Cardiac muscle cell (in vitro differentiated cells and primary cell): ENCODE measurements around the gene NCS1. TPM values are rescaled to one million over a fixed set of nuclear protein-coding genes. Genes with fewer than 3 reads are reported as not detected.
A peak's percentile ranks its signal among the peaks of the same experiment; 100 is the strongest.

Experiments used
- DNase-seq, 2 donors: peaks; one replicate each; pipeline versions ENCODE4 v3.0.0 to v3.0.0-alpha.2; 2010 to 2017; ENCODE audit warnings: low read depth in 1 of 2, low spot score in 1 of 2
- H3K27ac ChIP-seq: fragments of 200-600 bp; sonication (generic); 2 replicates; pipeline ENCODE4 v1.5.1; 2016
- H3K27me3 ChIP-seq: fragments of 200-600 bp; sonication (generic); 2 replicates; pipeline ENCODE4 v1.6.0; 2016; ENCODE audit warnings: control low read depth
- H3K36me3 ChIP-seq: fragments of 200-600 bp; sonication (generic); 2 replicates; pipeline ENCODE4 v1.5.1; 2016; ENCODE audit warnings: control low read depth
- H3K4me1 ChIP-seq: fragments of 200-600 bp; sonication (generic); 2 replicates; pipeline ENCODE4 v1.8.1; 2017; ENCODE audit warnings: low read depth, mild to moderate bottlenecking, mixed run types
- H3K4me3 ChIP-seq: fragments of 200-600 bp; sonication (generic); 2 replicates; pipeline ENCODE4 v1.5.1; 2016; ENCODE audit warnings: mild to moderate bottlenecking
- H3K9me3 ChIP-seq: fragments of 200-600 bp; sonication (generic); 2 replicates; pipeline ENCODE4 v1.5.1; 2017; ENCODE audit warnings: low read depth, mild to moderate bottlenecking, control low read depth
- polyA plus RNA-seq: library from polyadenylated mRNA; unstranded; fragments of >200 nt; fragmentation: Nextera tagmentation; extraction: Ambion mirVana; gene quantifications from 2 replicates; pipeline ENCODE4 v1.2.1, GENCODE V29; 2016
- total RNA-seq: library from RNA; depleted of rRNA; stranded (reverse); fragments of >200 nt; gene quantifications from 2 replicates; pipeline ENCODE4 v1.2.3, GENCODE V29; 2016
- TF ChIP-seq, protein P1 (sequence below): IDR thresholded peaks from 2 replicates; pipeline ENCODE4 v1.5.1; 2012; ENCODE audit warnings: low read depth, mild to moderate bottlenecking, low read length

The NCS1 gene
- total and polyA plus RNA-seq, 2 experiments from 2014 or later: 48.3 to 55.7 TPM

DNA sequence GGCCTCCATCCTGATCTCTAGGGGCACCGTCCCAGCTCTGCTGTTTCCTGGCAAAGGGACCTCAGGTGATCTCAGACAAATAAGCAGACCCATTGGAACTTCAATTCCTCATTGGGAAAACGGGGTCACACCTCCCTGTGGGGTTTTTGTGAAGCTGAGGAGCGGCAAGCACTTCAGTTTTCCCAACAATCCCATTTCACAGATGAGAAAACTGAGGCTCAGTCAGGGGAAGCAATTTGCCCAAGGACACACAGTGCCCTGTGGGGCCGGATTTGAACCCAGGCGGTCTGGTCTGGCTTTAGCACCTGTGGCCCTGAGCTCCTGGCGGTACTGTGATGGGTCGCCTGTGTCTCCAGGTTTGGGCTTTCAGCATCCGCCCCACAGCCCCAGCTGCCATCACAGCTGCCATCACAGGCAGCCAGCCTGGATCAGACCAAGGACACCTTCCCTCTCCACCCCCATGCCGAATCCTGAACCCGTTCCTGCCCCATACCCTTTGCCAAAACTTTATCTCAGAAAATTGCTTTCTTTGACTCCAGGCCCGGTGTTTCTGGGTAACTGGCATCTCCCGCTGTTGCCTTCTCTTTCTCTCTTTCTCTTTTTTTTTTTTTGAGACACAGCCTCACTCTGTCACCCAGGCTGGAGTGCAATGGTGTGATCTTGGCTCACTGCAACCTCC, 26.4 kb downstream of the NCS1 start:
- Histone ChIP-seq H3K27ac (no peak overlapping the region), H3K36me3 (no peaks in the 10 kb centered on the region), H3K9me3 (no peaks in the 10 kb centered on the region), H3K4me1 (peaks cover 49% of the 10 kb centered on the region), H3K4me3 (no peak overlapping the region), H3K27me3 (no peaks in the 10 kb centered on the region)
- TF ChIP-seq, protein P1, sequence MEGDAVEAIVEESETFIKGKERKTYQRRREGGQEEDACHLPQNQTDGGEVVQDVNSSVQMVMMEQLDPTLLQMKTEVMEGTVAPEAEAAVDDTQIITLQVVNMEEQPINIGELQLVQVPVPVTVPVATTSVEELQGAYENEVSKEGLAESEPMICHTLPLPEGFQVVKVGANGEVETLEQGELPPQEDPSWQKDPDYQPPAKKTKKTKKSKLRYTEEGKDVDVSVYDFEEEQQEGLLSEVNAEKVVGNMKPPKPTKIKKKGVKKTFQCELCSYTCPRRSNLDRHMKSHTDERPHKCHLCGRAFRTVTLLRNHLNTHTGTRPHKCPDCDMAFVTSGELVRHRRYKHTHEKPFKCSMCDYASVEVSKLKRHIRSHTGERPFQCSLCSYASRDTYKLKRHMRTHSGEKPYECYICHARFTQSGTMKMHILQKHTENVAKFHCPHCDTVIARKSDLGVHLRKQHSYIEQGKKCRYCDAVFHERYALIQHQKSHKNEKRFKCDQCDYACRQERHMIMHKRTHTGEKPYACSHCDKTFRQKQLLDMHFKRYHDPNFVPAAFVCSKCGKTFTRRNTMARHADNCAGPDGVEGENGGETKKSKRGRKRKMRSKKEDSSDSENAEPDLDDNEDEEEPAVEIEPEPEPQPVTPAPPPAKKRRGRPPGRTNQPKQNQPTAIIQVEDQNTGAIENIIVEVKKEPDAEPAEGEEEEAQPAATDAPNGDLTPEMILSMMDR: no peak
- no peak for DNase-seq

DNA sequence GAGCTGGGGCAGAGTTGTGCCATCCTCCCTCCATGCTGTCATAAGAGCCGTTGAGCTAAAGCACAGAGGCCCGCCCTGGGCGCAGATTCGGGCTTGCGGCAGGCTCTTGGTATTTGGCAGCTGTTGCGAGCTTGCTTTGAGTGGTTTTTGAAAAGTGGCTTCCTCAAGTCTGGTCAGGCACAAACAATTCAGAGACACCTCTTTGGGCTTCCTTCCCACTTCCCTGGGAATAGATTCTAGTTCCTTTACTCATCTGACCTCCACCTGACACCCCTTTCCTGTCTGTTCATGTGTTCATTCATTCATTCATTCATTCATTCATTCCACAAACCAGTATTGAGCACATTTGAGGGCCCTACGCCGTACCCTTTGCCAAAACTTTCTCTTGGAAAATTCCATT, 27.4 kb downstream of the NCS1 start:
- Histone ChIP-seq H3K27ac (peak overlapping the region; percentile 44), H3K4me3 (no peak overlapping the region), H3K36me3 (no peaks in the 10 kb centered on the region), H3K9me3 (no peaks in the 10 kb centered on the region), H3K4me1 (peaks cover 39% of the 10 kb centered on the region), H3K27me3 (no peaks in the 10 kb centered on the region)
- no peak for DNase-seq
- TF ChIP-seq, protein P1: no peak

DNA sequence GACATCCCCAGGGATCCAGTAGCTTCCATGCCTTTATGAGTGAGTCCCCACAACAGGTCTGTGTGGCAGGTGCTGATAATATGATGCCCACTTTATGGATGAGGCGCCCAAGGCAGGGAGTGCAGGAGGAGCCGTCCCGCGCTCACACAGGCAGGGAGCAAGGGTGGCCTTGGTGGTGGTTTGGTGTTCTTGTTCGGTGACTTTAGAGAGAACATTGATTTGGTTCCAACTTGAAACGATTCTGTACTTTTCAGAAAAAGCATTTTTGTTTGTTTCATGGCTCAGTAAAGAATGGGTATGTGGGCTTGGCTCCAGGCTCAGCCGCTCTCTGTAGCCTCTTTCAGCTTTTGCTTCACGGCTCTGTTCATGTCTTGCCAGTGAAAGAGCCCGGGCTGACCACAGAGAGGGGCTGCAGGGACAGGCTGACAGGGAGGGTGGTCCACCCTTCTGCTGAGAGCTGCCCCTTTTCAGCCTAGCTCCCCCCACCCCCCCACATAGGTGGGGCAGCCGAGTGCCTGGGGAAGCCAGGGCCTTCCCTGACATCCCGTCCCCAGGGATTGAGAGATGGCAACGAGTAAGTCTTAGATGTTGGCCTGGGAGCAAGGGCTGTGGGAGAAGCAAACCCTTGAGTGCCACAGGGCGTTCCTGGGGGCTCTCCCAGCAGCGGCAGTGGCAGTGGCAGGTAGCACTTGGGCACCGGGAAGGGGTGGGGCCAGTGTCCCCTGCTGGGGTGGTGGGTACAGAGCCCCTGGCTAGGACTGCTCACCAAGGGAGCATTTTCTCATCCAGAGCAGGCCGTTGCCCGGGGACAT, 28.0 kb downstream of the NCS1 start:
- no peaks in the 10 kb centered on the region for H3K36me3 ChIP-seq
- H3K9me3 ChIP-seq: no peaks in the 10 kb centered on the region
- no peaks in the 10 kb centered on the region for H3K27me3 ChIP-seq
- no peak for DNase-seq
- peak overlapping the region; percentile 44 for H3K27ac ChIP-seq
- TF ChIP-seq, protein P1: no peak
- peaks cover 34% of the 10 kb centered on the region for H3K4me1 ChIP-seq
- no peak overlapping the region for H3K4me3 ChIP-seq

DNA sequence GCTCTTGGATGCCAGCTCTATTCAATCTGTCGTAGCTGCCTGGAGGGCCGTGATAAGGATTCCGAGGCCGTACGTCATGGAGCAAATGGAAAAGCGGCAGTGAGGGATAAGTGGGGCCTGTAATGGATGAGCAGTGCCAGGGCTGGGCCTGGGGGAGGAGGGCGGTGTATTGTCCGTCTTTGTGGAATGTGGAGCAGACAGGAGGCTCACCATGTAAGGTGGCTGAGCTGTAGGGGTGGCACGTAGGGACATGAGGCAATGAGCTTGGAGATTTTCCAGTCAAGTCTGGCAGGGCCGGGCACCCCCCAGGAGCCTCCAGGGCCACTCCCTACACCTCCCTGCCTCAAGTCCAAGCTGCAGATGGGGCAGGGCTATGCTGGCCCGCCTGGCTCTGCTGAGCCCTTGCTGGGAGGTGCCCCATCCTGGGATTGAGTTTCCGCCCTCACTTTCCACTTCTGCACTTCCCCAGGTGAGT, 29.2 kb downstream of the NCS1 start:
- Histone ChIP-seq H3K36me3 (no peaks in the 10 kb centered on the region), H3K27me3 (no peaks in the 10 kb centered on the region), H3K27ac (peak overlapping the region; percentile 44), H3K9me3 (no peaks in the 10 kb centered on the region), H3K4me3 (no peak overlapping the region), H3K4me1 (peaks cover 32% of the 10 kb centered on the region)
- TF ChIP-seq, protein P1: no peak
- no peak for DNase-seq

DNA sequence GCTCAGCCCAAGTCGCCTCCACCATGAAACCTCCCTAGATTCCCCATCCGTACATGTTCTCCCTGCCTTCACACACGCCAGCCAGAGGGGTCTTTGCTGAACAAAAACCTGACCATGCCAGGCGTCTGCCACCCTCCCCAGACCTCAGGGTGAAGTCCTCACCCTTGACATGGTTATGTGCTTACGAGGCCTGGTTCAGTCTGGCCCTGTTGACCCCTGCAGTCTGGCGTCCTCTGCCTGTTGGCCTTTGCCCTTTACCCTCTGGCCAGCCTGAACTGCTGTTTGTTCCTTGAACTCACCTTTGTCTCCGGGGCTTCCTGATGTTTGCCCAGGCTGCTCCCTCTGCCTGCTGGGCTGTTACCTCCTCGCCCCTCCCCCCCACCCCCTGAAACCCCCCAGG, 29.8 kb downstream of the NCS1 start:
- DNase-seq: no peak
- Histone ChIP-seq H3K9me3 (no peaks in the 10 kb centered on the region), H3K36me3 (no peaks in the 10 kb centered on the region), H3K27me3 (no peaks in the 10 kb centered on the region), H3K4me1 (peaks cover 27% of the 10 kb centered on the region), H3K27ac (peak overlapping the region; percentile 9), H3K4me3 (no peak overlapping the region)
- TF ChIP-seq, protein P1: no peak
